ENCODE results near the gene PPP1R1C.

- no peak for TF ChIP-seq CTCF (IDR thresholded peaks at IDR 0.05 in 4 of 5, conservative IDR thresholded peaks at IDR 0.05 in 1 of 5)
- TF ChIP-seq POLR2A (IDR thresholded peaks at IDR 0.05), result no peak
Measured at GRCh38 chr2:181949047-181949446, 36.6 kb upstream of the PPP1R1C start.
